Naive thymus-derived CD8-positive, alpha-beta T cell (primary cell): Measurements from ENCODE around the gene RIPK3. TPM values are rescaled to one million over a fixed set of nuclear protein-coding genes. Genes with fewer than 3 reads are reported as not detected.
A peak's percentile ranks its signal among the peaks of the same experiment; 100 is the strongest.

Experiments
- ATAC-seq, 2 donors: fragments of 150-1000 bp; cut with Tn5 transposase in 1 of 2; sonication (Bioruptor Pico), chemical (Tn5 transposase) in 1 of 2; 1 replicate in 1 of 2; 2 replicates in 1 of 2; pipeline ENCODE4 v1.10.0; 2021; ENCODE audit warnings: mild to moderate bottlenecking in 2 of 2, moderate library complexity in 2 of 2
- POLR2A ChIA-PET: fragments of 350-600 bp; sonication (Branson Sonifier 250); formaldehyde crosslinking; loops from one replicate; lab custom pipeline; 2021; ENCODE audit warnings: antibody characterized with exemption; lab: Charles Lee
- DNase-seq, 10 donors: peaks; one replicate each; pipeline versions ENCODE4 v3.0.0 to v3.0.0-alpha.2; 2020 to 2022
- H3K27ac Mint-ChIP-seq, 10 donors: one replicate each; pipeline ENCODE4 v1.8.0; 2020 to 2022; ENCODE audit warnings: mild to moderate bottlenecking in 10 of 10, mixed read lengths in 10 of 10, moderate library complexity in 4 of 10, inconsistent platforms in 1 of 10
- H3K27me3 Mint-ChIP-seq, 5 donors: one replicate each; pipeline ENCODE4 v1.8.0; 2021 to 2022; ENCODE audit warnings: mixed read lengths in 5 of 5
- H3K36me3 Mint-ChIP-seq, 3 donors: one replicate each; pipeline ENCODE4 v1.8.0; 2020 to 2022; ENCODE audit warnings: mixed read lengths in 3 of 3, mild to moderate bottlenecking in 2 of 3, inconsistent platforms in 1 of 3
- H3K4me1 Mint-ChIP-seq, 4 donors: one replicate each; pipeline ENCODE4 v1.8.0; 2021 to 2022; ENCODE audit warnings: mixed read lengths in 4 of 4
- H3K4me3 Mint-ChIP-seq, 10 donors: one replicate each; pipeline ENCODE4 v1.8.0; 2020 to 2022; ENCODE audit warnings: mild to moderate bottlenecking in 10 of 10, mixed read lengths in 10 of 10, moderate library complexity in 6 of 10, inconsistent platforms in 1 of 10
- H3K9me3 Mint-ChIP-seq, 9 donors: one replicate each; pipeline ENCODE4 v1.8.0; 2020 to 2022; ENCODE audit warnings: mixed read lengths in 9 of 9, mild to moderate bottlenecking in 3 of 9, inconsistent platforms in 1 of 9, moderate library complexity in 1 of 9
- polyA plus RNA-seq, 3 donors: library from polyadenylated mRNA; unstranded; fragments of 300-500 nt; fragmentation: Illumina TruSeq; gene quantifications; one replicate each; pipeline ENCODE4 v1.2.3, GENCODE V29; 2021
- total RNA-seq, 8 experiments: library from RNA in 2 of 8; stranded (reverse) in 2 of 8; gene quantifications; one replicate each; pipeline ENCODE4 v1.2.3 and lab custom pipeline; 2021 to 2026

RIPK3 gene
- total and polyA plus RNA-seq, 5 experiments from 2014 or later = 5.3 to 35.8 (median 11.1) TPM

DNA sequence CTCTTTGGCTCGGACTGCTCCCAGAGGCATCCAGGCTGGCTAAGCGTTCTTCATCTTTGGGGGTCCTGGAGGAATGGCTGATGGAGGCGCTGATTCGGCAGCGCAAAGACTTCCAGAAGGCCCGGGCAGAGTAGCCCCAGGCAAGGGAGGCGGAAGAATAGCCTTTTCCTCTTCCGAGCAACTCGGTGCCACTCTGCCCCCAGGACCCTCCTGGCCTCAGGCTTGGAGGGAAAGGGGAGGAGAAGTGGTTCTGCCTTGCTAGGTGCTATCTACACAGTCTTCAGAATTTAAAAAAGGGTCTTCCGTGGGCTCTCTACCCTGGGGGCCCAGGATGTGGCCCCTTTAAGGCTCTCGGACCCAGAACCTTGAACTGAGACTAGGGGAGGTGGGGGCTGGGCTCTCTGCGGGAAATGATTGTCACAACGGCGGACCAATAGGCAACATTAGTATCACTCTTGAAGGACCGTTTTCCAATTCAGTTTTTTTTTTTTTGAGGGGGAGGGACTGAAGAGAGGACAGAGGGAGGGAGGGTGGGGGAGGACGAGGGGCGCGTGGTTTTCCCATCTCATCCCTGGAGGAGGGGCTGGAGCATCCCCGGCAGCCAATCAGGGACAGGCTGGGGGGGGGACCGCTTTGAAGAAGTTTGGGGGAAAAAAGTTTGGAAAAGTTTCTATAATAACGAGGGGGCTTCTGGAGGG, 27.9 kb upstream of the RIPK3 start, which contains the start of gene NFATC4:
NFATC4 (plus strand) TSS at position 671 of the 698 bp plus-strand sequence. CDS start 157 bp downstream, outside the sequence.
- Mint-ChIP-seq H3K9me3 (no peaks in the 10 kb centered on the region), H3K4me1 (peaks cover 14 to 43% (median 26%) of the 10 kb centered on the region in 4 donors), H3K27me3 (peaks cover 27 to 54% (median 32%) of the 10 kb centered on the region in 5 donors), H3K27ac (peak within 1 kb of the TSS in 3 of 10 donors; percentile 17 to 62 (median 62)), H3K36me3 (no peaks in the 10 kb centered on the region), H3K4me3 (peak within 1 kb of the TSS; percentile 64 to 87 (median 80))
- DNase-seq (no peak), ATAC-seq (no peak)
- POLR2A ChIA-PET = interaction anchor here (1.0 to 1.4 kb wide), 3 partner anchors 11 to 62 kb away, joined by 3 read pairs; partner anchors contain the start of genes CBLN3 and KHNYN

DNA sequence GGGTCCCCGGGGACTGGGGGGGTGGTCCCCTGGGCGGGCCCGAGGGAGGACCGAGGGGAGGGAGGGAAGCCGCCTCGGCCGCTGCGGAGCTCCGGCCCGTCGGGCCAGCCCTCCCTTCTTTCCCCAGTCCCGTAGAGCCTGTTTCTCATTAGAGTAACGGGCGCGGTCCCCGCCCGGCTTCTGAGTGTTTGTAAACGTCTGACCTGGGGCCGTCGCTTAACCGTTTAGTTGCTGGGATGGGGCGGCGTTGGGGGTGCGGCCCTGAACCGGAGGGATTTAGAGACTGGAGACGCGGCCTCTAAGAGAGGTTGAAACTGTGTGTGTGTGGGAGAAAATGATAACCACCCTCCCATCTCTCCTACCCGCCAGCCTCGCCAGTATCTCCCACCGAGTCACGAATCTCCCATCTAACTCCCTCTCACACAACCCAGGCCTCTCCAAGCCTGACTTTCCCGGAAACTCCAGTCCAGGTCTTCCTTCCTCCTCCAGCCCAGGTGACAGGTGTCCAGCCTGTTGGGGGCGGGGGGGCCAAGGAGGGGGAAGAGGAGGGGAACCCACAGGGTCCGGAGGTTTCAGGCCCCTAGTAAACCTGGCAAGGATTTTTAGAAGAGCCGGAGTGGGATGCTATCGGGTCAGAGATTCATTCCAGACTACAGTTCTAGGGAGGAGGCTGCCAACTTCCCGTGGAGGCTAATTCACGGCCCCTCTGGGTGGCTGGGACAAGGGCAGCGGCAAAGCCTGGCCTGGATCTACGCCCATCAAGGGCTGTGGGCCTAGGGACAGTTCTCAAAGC, 27.1 kb upstream of the RIPK3 start:
- DNase-seq = peak in 4 of 10 donors; percentile 24 to 64 (median 32)

DNA sequence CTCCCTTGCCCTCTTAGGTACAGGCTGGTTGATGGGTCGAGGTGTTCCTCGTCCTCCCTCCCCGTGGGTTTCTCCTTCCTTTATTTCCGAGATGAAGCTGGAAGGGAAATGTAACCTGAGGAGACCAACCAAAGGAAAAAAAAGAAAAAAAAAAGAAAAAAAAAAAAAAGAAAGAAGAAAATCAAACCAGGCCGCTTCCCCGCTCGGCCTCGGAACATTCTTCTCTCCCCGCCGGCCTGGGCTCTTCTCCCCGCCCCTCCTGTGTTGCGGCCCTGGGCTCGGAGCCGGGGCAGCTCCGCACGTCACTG, 26.6 kb upstream of the RIPK3 start:
- Mint-ChIP-seq H3K27ac (no peak overlapping the region), H3K4me1 (peaks cover 14 to 43% (median 26%) of the 10 kb centered on the region in 4 donors), H3K4me3 (peak overlapping the region in 9 of 10 donors; percentile 62 to 87 (median 80)), H3K36me3 (no peaks in the 10 kb centered on the region), H3K9me3 (no peaks in the 10 kb centered on the region), H3K27me3 (peaks cover 27 to 65% (median 41%) of the 10 kb centered on the region in 5 donors)
- ATAC-seq (peak; percentile 14 to 48), DNase-seq (peak in 2 of 10 donors; percentile 23 to 28)
- POLR2A ChIA-PET = interaction anchor here (1.1 to 2.0 kb wide), 8 partner anchors 28 to 124 kb away, joined by 3 to 21 read pairs (median 3); partner anchors contain the start of genes CBLN3 and KHNYN

More for the DNA sequence above, 27.1 kb upstream of the RIPK3 start:
- H3K36me3 Mint-ChIP-seq = no peaks in the 10 kb centered on the region
- peak overlapping the region; percentile 64 to 87 (median 80) for H3K4me3 Mint-ChIP-seq
- H3K27ac Mint-ChIP-seq = peak overlapping the region in 1 of 10 donors; percentile 62
- peaks cover 14 to 43% (median 26%) of the 10 kb centered on the region in 4 donors for H3K4me1 Mint-ChIP-seq
- peaks cover 27 to 60% (median 37%) of the 10 kb centered on the region in 5 donors for H3K27me3 Mint-ChIP-seq
- peak in 1 of 2 donors; percentile 14 for ATAC-seq
- H3K9me3 Mint-ChIP-seq = no peaks in the 10 kb centered on the region
- POLR2A ChIA-PET = interaction anchor here (1.1 to 2.0 kb wide), 7 partner anchors 28 to 125 kb away, joined by 3 to 21 read pairs (median 3); partner anchors contain the start of genes CBLN3 and KHNYN

DNA sequence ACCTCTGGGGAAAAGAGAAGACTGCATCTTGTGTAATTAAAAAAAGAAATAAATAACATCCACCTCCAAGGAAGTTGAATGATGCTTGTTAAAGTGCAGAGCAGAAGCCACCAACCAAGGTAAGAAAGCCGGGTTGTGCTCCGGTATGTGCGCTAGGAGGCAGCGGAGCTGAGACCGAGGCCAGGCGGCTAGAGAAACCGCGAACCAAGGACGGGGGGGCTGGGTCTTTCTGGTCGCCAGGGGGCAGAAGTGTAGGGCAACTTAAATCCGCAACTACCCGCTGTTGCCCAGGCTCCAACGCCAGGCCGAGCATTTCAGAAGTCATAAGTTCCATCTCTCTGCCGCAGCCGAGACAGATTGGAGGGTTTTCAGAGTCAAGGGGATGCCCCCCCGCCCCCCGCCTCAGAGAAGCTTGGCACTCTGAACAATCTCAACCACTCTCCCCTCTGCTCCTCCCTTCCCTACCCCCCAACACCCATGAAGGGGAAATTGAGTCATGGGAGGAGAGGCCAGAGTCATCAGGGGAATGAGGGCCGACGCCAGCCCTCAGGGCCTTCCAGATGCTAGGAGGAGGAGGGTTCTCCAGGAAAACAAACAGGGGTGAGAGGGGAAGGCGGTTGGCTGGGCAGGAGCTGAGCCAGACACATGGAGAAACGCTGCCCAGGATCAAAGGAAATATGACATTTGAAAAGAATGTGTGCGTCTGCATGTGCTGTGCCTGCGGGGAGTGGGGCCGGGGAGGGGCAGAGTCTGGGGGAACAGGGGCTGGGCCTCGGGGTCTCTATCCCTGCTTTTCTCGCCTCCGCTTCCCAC, 26.0 kb upstream of the RIPK3 start:
- peaks cover 0 to under 1% (median 0%) of the 10 kb centered on the region in 9 donors for H3K9me3 Mint-ChIP-seq
- H3K4me1 Mint-ChIP-seq = peaks cover 14 to 43% (median 26%) of the 10 kb centered on the region in 4 donors
- H3K27me3 Mint-ChIP-seq = peaks cover 27 to 65% (median 41%) of the 10 kb centered on the region in 5 donors
- DNase-seq (peak; percentile 32 to 76 (median 52)), ATAC-seq (peak; percentile 71)
- peak overlapping the region; percentile 62 to 87 (median 80) for H3K4me3 Mint-ChIP-seq
- POLR2A ChIA-PET = interaction anchor here (1.1 to 2.0 kb wide), 8 partner anchors 27 to 124 kb away, joined by 3 to 21 read pairs (median 3); partner anchors contain the start of genes CBLN3 and KHNYN
- H3K36me3 Mint-ChIP-seq = peaks cover 0 to under 1% (median 0%) of the 10 kb centered on the region in 3 donors
- peak overlapping the region in 4 of 10 donors; percentile 18 to 76 (median 56) for H3K27ac Mint-ChIP-seq

DNA sequence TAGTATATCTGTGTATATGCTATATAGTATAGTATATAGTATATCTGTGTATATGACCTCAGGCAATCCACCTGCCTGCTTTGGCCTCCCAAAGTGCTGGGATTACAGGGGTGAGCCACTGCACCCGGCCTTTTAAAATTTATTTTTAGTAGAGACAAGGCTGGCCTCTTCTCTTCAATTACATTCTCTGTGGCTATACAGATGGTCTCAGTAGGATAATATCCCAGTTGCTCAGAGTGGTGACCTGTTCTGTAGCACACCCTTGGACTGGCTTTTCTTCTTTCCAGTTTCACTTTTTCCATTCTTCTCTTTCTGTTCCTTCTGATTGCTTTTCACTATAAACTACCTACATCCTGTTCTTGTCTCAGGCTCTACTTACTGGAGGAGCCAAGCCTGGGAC, 25.1 kb upstream of the RIPK3 start:
- Mint-ChIP-seq H3K9me3 (peaks cover 0 to 10% (median 0%) of the 10 kb centered on the region in 9 donors), H3K27me3 (peaks cover 28 to 65% (median 43%) of the 10 kb centered on the region in 5 donors), H3K4me3 (peak overlapping the region in 1 of 10 donors; percentile 78), H3K4me1 (peaks cover 14 to 43% (median 26%) of the 10 kb centered on the region in 4 donors), H3K36me3 (peaks cover 0 to 7% (median 5%) of the 10 kb centered on the region in 3 donors), H3K27ac (peak overlapping the region in 1 of 10 donors; percentile 39)
- no peak for DNase-seq
- POLR2A ChIA-PET = interaction anchor here (2.0 kb wide), 1 partner anchor 66 kb away, joined by 21 read pairs; the partner anchor contains the start of genes CBLN3 and KHNYN
- no peak for ATAC-seq

DNA sequence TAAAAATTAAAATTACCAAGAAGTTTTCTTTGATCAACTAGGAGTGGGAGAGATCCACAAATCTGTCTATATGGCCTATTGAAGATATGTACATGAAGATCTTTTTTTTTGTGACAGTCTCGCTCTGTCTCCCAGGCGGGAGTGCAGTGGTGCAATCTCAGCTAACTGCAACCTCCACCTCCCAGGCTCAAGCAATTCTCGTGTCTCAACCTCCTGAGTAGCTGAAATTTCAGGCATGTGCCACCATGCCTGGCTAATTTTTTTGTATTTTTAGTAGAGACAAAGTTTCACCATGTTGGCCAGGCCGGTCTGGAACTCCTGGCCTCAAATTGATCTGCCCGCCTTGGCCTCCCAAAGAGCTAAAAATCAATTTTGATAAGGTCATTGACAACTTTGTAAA, 23.6 kb upstream of the RIPK3 start:
- H3K27me3 Mint-ChIP-seq = peaks cover 26 to 55% (median 38%) of the 10 kb centered on the region in 5 donors
- peaks cover 0 to 12% (median 0%) of the 10 kb centered on the region in 9 donors for H3K9me3 Mint-ChIP-seq
- peaks cover 14 to 33% (median 22%) of the 10 kb centered on the region in 4 donors for H3K4me1 Mint-ChIP-seq
- H3K36me3 Mint-ChIP-seq = peaks cover 0 to 8% (median 5%) of the 10 kb centered on the region in 3 donors
- POLR2A ChIA-PET = interaction anchor here (0.9 kb wide), 1 partner anchor 16 kb away, joined by 4 read pairs; no protein-coding TSS in a partner anchor
- H3K4me3 Mint-ChIP-seq = no peak overlapping the region
- DNase-seq (no peak), ATAC-seq (no peak)
- H3K27ac Mint-ChIP-seq = no peak overlapping the region

DNA sequence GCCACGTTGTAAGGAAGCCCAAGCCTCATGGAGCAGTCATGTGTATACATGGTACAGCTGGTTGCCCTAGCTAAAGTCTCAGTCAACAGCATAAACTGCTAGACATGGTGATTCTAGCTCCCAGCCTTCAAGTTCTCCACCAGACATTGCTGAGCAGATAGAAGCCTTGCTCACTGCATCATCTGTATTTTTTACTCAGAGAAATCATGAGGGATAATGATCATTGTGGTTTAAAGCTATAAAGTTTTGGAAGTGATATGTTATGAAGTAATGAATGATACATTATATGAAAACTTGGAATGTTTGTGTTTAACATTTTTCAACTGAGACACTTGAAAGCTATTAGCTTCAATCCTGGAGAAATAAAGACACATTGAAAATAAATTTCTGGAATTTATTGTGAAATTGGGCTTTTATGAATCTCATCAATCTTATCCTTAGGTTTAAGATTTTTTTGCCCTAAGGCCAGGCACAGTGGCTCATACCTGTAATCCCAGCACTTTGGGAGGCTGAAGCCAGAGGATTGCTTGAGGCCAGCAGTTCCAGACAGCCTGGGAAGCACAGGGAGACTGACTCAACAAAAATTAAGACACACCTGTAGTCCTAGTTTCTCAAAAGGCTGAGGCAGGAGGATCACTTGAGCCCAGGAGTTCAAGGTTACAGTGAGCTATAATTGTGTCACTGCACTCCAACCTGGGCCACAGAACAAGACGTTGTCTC, 22.6 kb upstream of the RIPK3 start:
- POLR2A ChIA-PET = interaction anchor here (1.1 kb wide), 1 partner anchor 67 kb away, joined by 3 read pairs; the partner anchor contains the start of genes CBLN3 and KHNYN
- H3K4me1 Mint-ChIP-seq = peaks cover 11 to 23% (median 16%) of the 10 kb centered on the region in 4 donors
- H3K27me3 Mint-ChIP-seq = peaks cover 21 to 48% (median 32%) of the 10 kb centered on the region in 5 donors
- H3K4me3 Mint-ChIP-seq = no peak overlapping the region
- ATAC-seq (no peak), DNase-seq (no peak)
- H3K9me3 Mint-ChIP-seq = peaks cover 0 to 12% (median 0%) of the 10 kb centered on the region in 9 donors
- H3K36me3 Mint-ChIP-seq = peaks cover 0 to 8% (median 5%) of the 10 kb centered on the region in 3 donors
- no peak overlapping the region for H3K27ac Mint-ChIP-seq

DNA sequence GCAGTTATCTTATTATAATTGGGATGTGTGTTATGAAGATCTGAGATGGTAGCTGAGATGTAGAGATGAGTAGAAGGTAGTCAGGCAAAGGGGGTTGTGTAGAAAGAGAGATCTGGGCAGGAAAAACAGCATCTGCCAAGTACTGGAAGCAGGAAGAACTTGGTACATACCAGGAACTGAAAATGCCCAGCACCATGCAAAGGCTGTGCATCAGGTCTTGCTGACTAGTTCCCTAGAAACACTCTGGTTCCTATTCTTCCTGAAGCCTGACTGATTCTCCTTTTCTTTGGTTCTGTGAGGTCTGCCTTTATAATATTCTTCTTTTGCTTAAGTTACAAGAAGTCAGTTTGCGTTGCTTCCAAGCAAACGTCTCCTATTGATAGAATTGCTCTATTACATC, 21.5 kb upstream of the RIPK3 start:
- H3K27me3 Mint-ChIP-seq = peaks cover 13 to 37% (median 27%) of the 10 kb centered on the region in 5 donors
- peaks cover 6 to 14% (median 10%) of the 10 kb centered on the region in 4 donors for H3K4me1 Mint-ChIP-seq
- ATAC-seq (no peak), DNase-seq (no peak)
- H3K27ac Mint-ChIP-seq = no peak overlapping the region
- H3K4me3 Mint-ChIP-seq = no peak overlapping the region
- peaks cover 0 to 8% (median 5%) of the 10 kb centered on the region in 3 donors for H3K36me3 Mint-ChIP-seq
- POLR2A ChIA-PET = interaction anchor here (1.1 kb wide), 1 partner anchor 68 kb away, joined by 3 read pairs; the partner anchor contains the start of genes CBLN3 and KHNYN
- peaks cover 0 to 12% (median 0%) of the 10 kb centered on the region in 9 donors for H3K9me3 Mint-ChIP-seq

DNA sequence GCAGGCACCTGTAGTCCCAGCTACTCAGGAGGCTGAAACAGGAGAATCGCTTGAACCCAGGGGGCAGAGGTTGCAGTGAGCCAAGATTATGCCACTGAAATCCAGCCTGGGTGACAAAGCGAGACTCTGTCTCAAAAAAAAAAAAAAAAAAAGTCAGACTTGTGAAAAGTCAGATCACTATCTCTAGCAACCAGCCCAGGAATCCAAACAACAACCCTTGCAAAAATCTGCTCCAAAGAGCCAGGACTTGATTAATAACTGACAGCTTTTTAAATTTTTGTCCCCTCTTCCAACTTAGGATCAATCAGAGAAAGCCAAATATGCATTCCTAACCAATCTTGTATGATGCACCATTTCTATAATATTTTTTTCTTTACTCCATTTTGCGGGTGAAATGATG, 20.5 kb upstream of the RIPK3 start:
- ATAC-seq = no peak
- peaks cover 0 to 12% (median 0%) of the 10 kb centered on the region in 9 donors for H3K9me3 Mint-ChIP-seq
- peaks cover 0 to 8% (median 5%) of the 10 kb centered on the region in 3 donors for H3K36me3 Mint-ChIP-seq
- POLR2A ChIA-PET = no interaction called here
- no peak for DNase-seq
- H3K4me1 Mint-ChIP-seq = peaks cover 0 to 3% (median 1%) of the 10 kb centered on the region in 4 donors
- H3K27me3 Mint-ChIP-seq = peaks cover 7 to 28% (median 22%) of the 10 kb centered on the region in 5 donors
- no peak overlapping the region for H3K27ac Mint-ChIP-seq
- no peak overlapping the region for H3K4me3 Mint-ChIP-seq

DNA sequence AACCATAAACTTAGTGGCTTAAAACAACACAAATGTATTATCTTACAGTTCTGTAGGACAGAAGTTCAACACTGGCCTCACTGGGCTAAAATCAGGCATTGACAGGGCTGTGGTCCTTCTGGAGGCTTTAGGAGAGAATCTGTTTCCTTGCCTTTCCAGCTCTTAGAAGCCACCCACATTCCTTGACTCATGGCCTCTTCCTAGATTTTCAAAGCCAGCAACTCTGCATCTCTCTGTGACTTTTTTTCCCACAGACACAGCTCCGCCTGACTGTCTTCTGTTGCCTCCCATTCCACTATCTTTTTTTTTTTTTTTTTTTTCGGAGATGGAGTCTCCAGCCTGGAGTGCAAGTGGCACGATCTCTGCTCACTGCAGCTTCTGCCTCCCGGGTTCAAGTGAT, 16.4 kb upstream of the RIPK3 start:
- POLR2A ChIA-PET = no interaction called here
- peaks cover 7 to 30% (median 25%) of the 10 kb centered on the region in 5 donors for H3K27me3 Mint-ChIP-seq
- no peak overlapping the region for H3K27ac Mint-ChIP-seq

More for the DNA sequence above, 16.4 kb upstream of the RIPK3 start:
- H3K9me3 Mint-ChIP-seq = peaks cover 0 to 12% (median 0%) of the 10 kb centered on the region in 9 donors
- no peak for ATAC-seq
- no peak overlapping the region for H3K4me3 Mint-ChIP-seq
- no peaks in the 10 kb centered on the region for H3K4me1 Mint-ChIP-seq
- no peak for DNase-seq
- peaks cover 0 to 8% (median 5%) of the 10 kb centered on the region in 3 donors for H3K36me3 Mint-ChIP-seq
